Adrenal gland (tissue), 12 donors: Measurements from ENCODE around the gene ARHGEF37. TPM values are rescaled to one million over a fixed set of nuclear protein-coding genes. Genes with fewer than 3 reads are reported as not detected.

Experiments used
- DNase-seq, 7 donors: peaks; one replicate each; pipeline ENCODE4 v3.0.0-alpha.2; 2019 to 2020
- H3K27ac ChIP-seq, 5 donors: fragments of 200-600 bp; sonication (generic) in 4 of 5; 1 replicate in 3 of 5; 2 replicates in 2 of 5; pipeline versions ENCODE4 v1.5.1 to v1.8.0; 2016 to 2020; ENCODE audit warnings: mild to moderate bottlenecking in 1 of 5
- H3K27me3 ChIP-seq: fragments of 200-600 bp; 2 replicates; pipeline ENCODE4 v1.8.0; 2021
- H3K36me3 ChIP-seq, 2 donors: fragments of 200-600 bp; replicated peaks in 1 of 2; 1 replicate in 1 of 2; 2 replicates in 1 of 2; pipeline versions ENCODE4 v1.5.1 to v1.8.0; 2018 to 2022
- H3K4me1 ChIP-seq, 2 donors: fragments of 200-600 bp; replicated peaks in 1 of 2; 1 replicate in 1 of 2; 2 replicates in 1 of 2; pipeline versions ENCODE4 v1.5.1 to v1.8.0; 2018 to 2021
- H3K4me3 ChIP-seq, 4 donors: fragments of 200-600 bp; sonication (generic) in 3 of 4; one replicate each; pipeline ENCODE4 v1.5.1; 2016 to 2018
- H3K9me3 ChIP-seq, 3 donors: fragments of 200-600 bp; sonication (generic) in 1 of 3; replicated peaks in 1 of 3; 1 replicate in 2 of 3; 2 replicates in 1 of 3; pipeline versions ENCODE4 v1.5.1 to v1.8.0; 2016 to 2021
- CTCF ChIP-seq, 6 experiments: fragments of 450-650 bp in 4 of 6; fragments of 200-600 bp in 2 of 6; sonication (generic) in 1 of 6; IDR thresholded peaks; 1 replicate in 5 of 6; 2 replicates in 1 of 6; pipeline versions ENCODE4 v1.5.1 to v1.8.0; 2016 to 2021; ENCODE audit warnings: antibody characterized with exemption in 6 of 6, mild to moderate bottlenecking in 2 of 6, moderate library complexity in 1 of 6
- POLR2A ChIP-seq, 2 donors: fragments of 450-650 bp; IDR thresholded peaks; one replicate each; pipeline ENCODE4 v1.6.1; 2017; ENCODE audit warnings: antibody characterized with exemption in 2 of 2, mild to moderate bottlenecking in 2 of 2, moderate library complexity in 1 of 2
- WGBS, 4 donors: extraction: QIAGEN DNeasy Blood & Tissue Kit in 2 of 4; methylation state at CpG; one replicate each; pipeline versions ENCODE4 v1.1.5 to v1.1.7; 2013 to 2017; 5-methylcytosine and 5-hydroxymethylcytosine counted together
- intact Hi-C, 2 donors: fragments of 100-400 bp; cut with DNase I; formaldehyde crosslinking; loops; one replicate each; pipeline versions ENCODE4 v1.14.1 to v1.15.0; 2022 to 2023
- polyA plus RNA-seq, 3 donors: library from polyadenylated mRNA; stranded (reverse); fragments of 200-250 nt in 2 of 3; fragments of 350-450 nt in 1 of 3; fragmentation: Illumina TruSeq in 1 of 3; extraction: RNeasy Lipid Tissue Mini Kit (QIAGEN cat#74804) in 1 of 3; gene quantifications; one replicate each; pipeline ENCODE4 v1.2.3, GENCODE V29; 2013 to 2014
- total RNA-seq, 9 donors: library from RNA; depleted of rRNA in 4 of 9; stranded (reverse); fragments of >200 nt in 4 of 9; fragments of 120-200 nt in 1 of 9; fragmentation: NEBNext Ultra II Directional in 1 of 9; extraction: Animal tissue kit (Norgen Biotek cat#: 25700) in 1 of 9; gene quantifications; one replicate each; pipeline versions ENCODE4 v1.1.0 to v1.2.4, GENCODE V29; 2013 to 2023
- donor health status: healthy with polysubstance abuse.
- donor health status: Bipolar disorder and iron deficiency.
- donor health status: DM: yes; HTN: yes; CAD: no.
- donor health status: DM: no; HTN: no; CAD: no.
- donor health status: DM: no; HTN: no; CAD: no.
- donor health status: DM: yes; HTN: yes; CAD: no.

ARHGEF37 gene
- total and polyA plus RNA-seq, 12 donors = 0.83 to 8.4 (median 4.0) TPM

- no peak for TF ChIP-seq CTCF (IDR thresholded peaks at IDR 0.05)
- no peak for TF ChIP-seq POLR2A (IDR thresholded peaks at IDR 0.05)
- no peak for DNase-seq
- WGBS, 4 donors = 91 to 98% (median 97%) methylated on average over 4 of the region's 4 CpGs
Measured at GRCh38 chr5:149608936-149609545, 27.7 kb downstream of the ARHGEF37 start.

GRCh38 chr5:149609640-149610219 lies 28.4 kb downstream of the ARHGEF37 start:
- no peaks in the 10 kb centered on the region for H3K9me3 ChIP-seq
- no peak overlapping the region for H3K4me3 ChIP-seq
- intact Hi-C loops = loop anchor here in 1 of 2 donors (10.0 kb wide), 1 partner anchor 235 kb away; the partner anchor contains the start of gene IL17B
- DNase-seq = no peak
- H3K36me3 ChIP-seq = peaks cover 0 to 3% of the 10 kb centered on the region in 2 donors
- no peak overlapping the region for H3K27ac ChIP-seq
- TF ChIP-seq CTCF (IDR thresholded peaks at IDR 0.05) = no peak
- H3K27me3 ChIP-seq = no peaks in the 10 kb centered on the region
- 86 to 95% (median 89%) methylated on average over 9 to 14 of the region's 14 CpGs for WGBS, 4 donors
- no peaks in the 10 kb centered on the region for H3K4me1 ChIP-seq

More at GRCh38 chr5:149608936-149609545, 27.7 kb downstream of the ARHGEF37 start:
- Histone ChIP-seq H3K36me3 (peaks cover 0 to 3% of the 10 kb centered on the region in 2 donors), H3K27ac (no peak overlapping the region), H3K4me3 (no peak overlapping the region), H3K9me3 (no peaks in the 10 kb centered on the region), H3K4me1 (no peaks in the 10 kb centered on the region), H3K27me3 (no peaks in the 10 kb centered on the region)
- intact Hi-C loops = no loop called here

GRCh38 chr5:149610589-149611255 lies 29.4 kb downstream of the ARHGEF37 start:
- no peaks in the 10 kb centered on the region for H3K4me1 ChIP-seq
- H3K36me3 ChIP-seq = peaks cover 0 to 3% of the 10 kb centered on the region in 2 donors
- no peak for DNase-seq
- WGBS, 4 donors = 98 to 99% (median 98%) methylated on average over 4 of the region's 4 CpGs
- intact Hi-C loops = loop anchor here in 1 of 2 donors (10.0 kb wide), 1 partner anchor 236 kb away; the partner anchor contains the start of gene IL17B
- H3K9me3 ChIP-seq = no peaks in the 10 kb centered on the region
- no peak overlapping the region for H3K27ac ChIP-seq
- no peak overlapping the region for H3K4me3 ChIP-seq
- H3K27me3 ChIP-seq = no peaks in the 10 kb centered on the region
- TF ChIP-seq CTCF (IDR thresholded peaks at IDR 0.05) = no peak
- TF ChIP-seq POLR2A (IDR thresholded peaks at IDR 0.05) = no peak

GRCh38 chr5:149611326-149611725 lies 30.0 kb downstream of the ARHGEF37 start:
- Histone ChIP-seq H3K4me1 (no peaks in the 10 kb centered on the region), H3K27ac (no peak overlapping the region), H3K9me3 (no peaks in the 10 kb centered on the region), H3K36me3 (peaks cover 0 to 3% of the 10 kb centered on the region in 2 donors), H3K27me3 (no peaks in the 10 kb centered on the region), H3K4me3 (no peak overlapping the region)
- no peak for DNase-seq
- TF ChIP-seq CTCF (IDR thresholded peaks at IDR 0.05) = no peak
- no peak for TF ChIP-seq POLR2A (IDR thresholded peaks at IDR 0.05)
- WGBS, 4 donors = 74 to 85% (median 79%) methylated on average over 5 of the region's 5 CpGs
- intact Hi-C loops = loop anchor here in 1 of 2 donors (10.0 kb wide), 1 partner anchor 237 kb away; the partner anchor contains the start of gene IL17B
